ENCODE data around the gene FOSL2.

GRCh38 chr2:28411166-28411755 lies 18.6 kb downstream of the FOSL2 start:
- TF ChIP-seq CTCF (conservative IDR thresholded peaks at IDR 0.05; ENCODE audit: low read depth in 2 of 2): no peak
- TF ChIP-seq POLR2AphosphoS5 (IDR thresholded peaks at IDR 0.05; ENCODE audit: low read depth): no peak
- TF ChIP-seq EZH2 (IDR thresholded peaks at IDR 0.05; ENCODE audit: low read depth, unreplicated experiment): no peak
- TF ChIP-seq REST (IDR thresholded peaks at IDR 0.05; ENCODE audit: unreplicated experiment): no peak
